ENCODE data around the gene HLA-G. TPM values are rescaled to one million over a fixed set of nuclear protein-coding genes. Genes with fewer than 3 reads are reported as not detected.
"Not testable (repeated sequence)": the region's sequence is repeated elsewhere in the genome, so short reads cannot be mapped to it uniquely, and the experiment has no call there.

The HLA-G gene
- total RNA-seq (2014; rRNA removed; shearing (Covaris generic)): not detected in 2 replicates
- 1.5 and 1.7 TPM in 2 replicates for polyA plus RNA-seq (2016; fragmentation: Nextera tagmentation; extraction: Ambion mirVana)

DNA sequence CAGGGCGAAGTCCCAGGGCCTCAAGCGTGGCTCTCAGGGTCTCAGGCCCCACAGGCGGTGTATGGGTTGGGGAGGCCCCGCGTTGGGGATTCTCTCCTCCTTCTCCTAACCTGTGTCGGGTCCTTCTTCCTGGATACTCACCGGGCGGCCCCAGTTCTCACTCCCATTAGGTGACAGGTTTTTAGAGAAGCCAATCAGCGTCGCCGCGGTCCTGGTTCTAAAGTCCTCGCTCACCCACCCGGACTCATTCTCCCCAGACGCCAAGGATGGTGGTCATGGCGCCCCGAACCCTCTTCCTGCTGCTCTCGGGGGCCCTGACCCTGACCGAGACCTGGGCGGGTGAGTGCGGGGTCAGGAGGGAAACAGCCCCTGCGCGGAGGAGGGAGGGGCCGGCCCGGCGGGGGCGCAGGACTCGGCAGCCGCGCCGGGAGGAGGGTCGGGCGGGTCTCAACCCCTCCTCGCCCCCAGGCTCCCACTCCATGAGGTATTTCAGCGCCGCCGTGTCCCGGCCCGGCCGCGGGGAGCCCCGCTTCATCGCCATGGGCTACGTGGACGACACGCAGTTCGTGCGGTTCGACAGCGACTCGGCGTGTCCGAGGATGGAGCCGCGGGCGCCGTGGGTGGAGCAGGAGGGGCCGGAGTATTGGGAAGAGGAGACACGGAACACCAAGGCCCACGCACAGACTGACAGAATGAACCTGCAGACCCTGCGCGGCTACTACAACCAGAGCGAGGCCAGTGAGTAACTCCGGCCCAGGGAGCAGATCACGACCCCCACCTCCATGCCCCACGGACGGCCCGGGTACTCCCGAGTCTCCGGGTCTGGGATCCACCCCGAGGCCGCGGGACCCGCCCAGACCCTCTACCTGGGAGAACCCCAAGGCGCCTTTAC, at the start of gene HLA-G:
Gene HLA-G (plus strand): TSS at position 247 of the 892 bp plus-strand sequence. CDS start 20 bp downstream, at position 267.
- no peak for TF ChIP-seq EZH2phosphoT487 (IDR thresholded peaks at IDR 0.05; ENCODE audit: insufficient read depth, low read depth)
- TF ChIP-seq EZH2 (IDR thresholded peaks at IDR 0.05; ENCODE audit: insufficient read depth, poor library complexity, severe bottlenecking): no peak
- Histone ChIP-seq H3K36me3 (ENCODE audit: low read depth) (no peaks in the 10 kb centered on the region), H3K4me3 (no peak within 1 kb of the TSS), H3F3A (ENCODE audit: insufficient read depth) (no peaks in the 10 kb centered on the region), H2AFZ (no peak within 1 kb of the TSS), H4K20me1 (ENCODE audit: insufficient read depth) (no peaks in the 10 kb centered on the region), H3K27ac (no peak within 1 kb of the TSS), H3K9me3 (ENCODE audit: low read depth) (no peaks in the 10 kb centered on the region), H3K27me3 (replicated peaks; ENCODE audit: insufficient read depth) (peaks cover 34% of the 10 kb centered on the region), H3K9me2 (ENCODE audit: insufficient read depth) (no peaks in the 10 kb centered on the region), H3K4me1 (ENCODE audit: insufficient read depth) (no peaks in the 10 kb centered on the region), H3K79me2 (ENCODE audit: insufficient read depth) (no peaks in the 10 kb centered on the region), H3K4me2 (ENCODE audit: unreplicated experiment) (no peak within 1 kb of the TSS), H3K9ac (no peak within 1 kb of the TSS)
- WGBS, 2 experiments (ENCODE audit: low coverage in 1 of 2, low lambda C conversion rate in 2 of 2, missing lambda C conversion rate in 2 of 2): 19 to 23% methylated on average over 50 to 74 of the region's 75 CpGs
- in situ Hi-C loops (cut with MboI): no loop called here
- no peak for DNase-seq

DNA sequence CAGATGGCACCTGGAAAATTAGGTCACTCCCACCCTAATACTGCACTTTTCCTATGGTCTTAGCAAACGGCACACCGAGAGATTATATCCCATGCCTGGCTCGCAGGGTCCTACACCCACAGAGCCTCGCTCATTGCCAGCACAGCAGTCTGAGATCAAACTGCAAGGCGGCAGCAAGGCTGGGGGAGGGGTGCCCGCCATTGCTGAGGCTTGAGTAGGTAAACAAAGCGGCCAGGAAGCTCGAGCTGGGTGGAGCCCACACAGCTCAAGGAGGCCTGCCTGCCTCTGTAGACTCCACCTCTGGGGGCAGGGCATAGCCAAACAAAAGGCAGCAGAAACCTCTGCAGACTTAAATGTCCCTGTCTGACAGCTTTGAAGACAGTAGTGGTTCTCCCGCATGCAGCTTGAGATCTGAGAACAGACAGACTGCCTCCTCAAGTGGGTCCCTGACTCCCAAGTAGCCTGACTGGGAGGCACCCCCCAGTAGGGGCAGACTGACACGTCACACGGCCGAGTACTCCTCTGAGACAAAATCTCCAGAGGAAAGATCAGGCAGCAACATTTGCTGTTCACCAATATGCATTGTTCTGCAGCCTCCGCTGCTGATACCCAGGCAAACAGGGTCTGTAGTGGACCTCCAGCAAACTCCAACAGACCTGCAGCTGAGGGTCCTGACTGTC, 47.5 kb upstream of the HLA-G start:
- H3K36me3 ChIP-seq (ENCODE audit: low read depth); H3K79me2 ChIP-seq (ENCODE audit: insufficient read depth); H4K20me1 ChIP-seq (ENCODE audit: insufficient read depth); H3F3A ChIP-seq (ENCODE audit: insufficient read depth); H3K4me2 ChIP-seq (ENCODE audit: unreplicated experiment); H3K9me3 ChIP-seq (ENCODE audit: low read depth); in situ Hi-C loops (cut with MboI); H3K4me1 ChIP-seq (ENCODE audit: insufficient read depth); H3K9ac ChIP-seq; DNase-seq; H2AFZ ChIP-seq; H3K9me2 ChIP-seq (ENCODE audit: insufficient read depth); H3K27ac ChIP-seq; H3K4me3 ChIP-seq: not testable (repeated sequence)
- WGBS, 2 experiments (ENCODE audit: low coverage in 1 of 2, low lambda C conversion rate in 2 of 2, missing lambda C conversion rate in 2 of 2): 37 to 50% methylated on average over 9 to 13 of the region's 13 CpGs
- peaks cover 11% of the 10 kb centered on the region for H3K27me3 ChIP-seq (replicated peaks; ENCODE audit: insufficient read depth)

DNA sequence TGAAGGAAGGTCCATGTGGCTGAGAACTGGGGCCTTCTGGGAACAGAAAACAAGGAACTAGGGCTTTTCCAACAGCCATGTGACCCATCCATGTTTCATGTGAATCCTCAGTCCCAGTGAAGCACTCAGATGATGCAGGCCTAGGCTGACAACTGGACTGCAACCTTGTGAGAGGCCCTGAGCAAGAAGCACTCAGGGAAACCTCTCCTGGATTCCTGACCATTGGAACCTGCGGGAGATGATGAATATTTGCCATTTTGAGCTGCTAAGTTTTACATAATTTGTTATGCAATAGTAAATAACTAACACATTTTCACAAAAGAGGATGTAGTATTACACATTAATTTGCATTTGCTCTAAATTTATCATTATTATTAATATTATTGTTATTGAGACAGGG, 38.4 kb upstream of the HLA-G start:
- Histone ChIP-seq H3K4me3 (no peak overlapping the region), H3K79me2 (ENCODE audit: insufficient read depth) (no peaks in the 10 kb centered on the region), H4K20me1 (ENCODE audit: insufficient read depth) (no peaks in the 10 kb centered on the region), H3K9ac (no peak overlapping the region), H3K36me3 (ENCODE audit: low read depth) (no peaks in the 10 kb centered on the region), H3K9me2 (ENCODE audit: insufficient read depth) (no peaks in the 10 kb centered on the region), H3K27ac (no peak overlapping the region), H3K27me3 (replicated peaks; ENCODE audit: insufficient read depth) (peaks cover 9% of the 10 kb centered on the region; the same call in 1 of the 2 replicates), H2AFZ (no peak overlapping the region), H3F3A (ENCODE audit: insufficient read depth) (no peaks in the 10 kb centered on the region), H3K9me3 (ENCODE audit: low read depth) (no peaks in the 10 kb centered on the region), H3K4me2 (ENCODE audit: unreplicated experiment) (no peak overlapping the region), H3K4me1 (ENCODE audit: insufficient read depth) (no peaks in the 10 kb centered on the region)
- no peak for TF ChIP-seq EZH2 (IDR thresholded peaks at IDR 0.05; ENCODE audit: insufficient read depth, poor library complexity, severe bottlenecking)
- no peak for TF ChIP-seq EZH2phosphoT487 (IDR thresholded peaks at IDR 0.05; ENCODE audit: insufficient read depth, low read depth)
- in situ Hi-C loops (cut with MboI): no loop called here
- WGBS, 2 experiments (ENCODE audit: low coverage in 1 of 2, low lambda C conversion rate in 2 of 2, missing lambda C conversion rate in 2 of 2): 63 to 67% methylated on average over 1 of the region's 1 CpG
- DNase-seq: no peak

DNA sequence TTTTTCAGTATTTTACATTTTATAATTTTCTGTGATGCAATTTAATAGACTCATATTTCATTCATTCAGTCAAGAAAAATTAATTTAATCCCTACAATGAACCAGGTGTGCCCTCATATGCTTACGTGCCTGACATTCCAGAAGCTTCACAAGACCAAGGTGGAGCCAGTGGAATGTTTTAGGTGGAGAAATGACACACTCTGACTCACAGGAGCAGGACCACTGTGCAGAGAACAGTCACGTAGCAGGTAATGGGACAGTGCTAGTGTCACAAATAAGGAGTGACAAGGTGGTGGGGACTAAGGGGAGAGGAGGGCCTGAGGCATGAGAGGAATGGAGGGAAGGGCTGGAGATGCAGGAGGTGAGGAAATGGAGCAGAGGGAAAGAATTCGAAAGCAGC, 37.0 kb upstream of the HLA-G start:
- Histone ChIP-seq H3K4me3 (no peak overlapping the region), H3K79me2 (ENCODE audit: insufficient read depth) (no peaks in the 10 kb centered on the region), H3K27me3 (replicated peaks; ENCODE audit: insufficient read depth) (peaks cover 17% of the 10 kb centered on the region; the same call in 1 of the 2 replicates), H3K36me3 (ENCODE audit: low read depth) (no peaks in the 10 kb centered on the region), H3K4me1 (ENCODE audit: insufficient read depth) (no peaks in the 10 kb centered on the region), H3K27ac (no peak overlapping the region), H3F3A (ENCODE audit: insufficient read depth) (no peaks in the 10 kb centered on the region), H2AFZ (no peak overlapping the region), H4K20me1 (ENCODE audit: insufficient read depth) (no peaks in the 10 kb centered on the region), H3K9ac (no peak overlapping the region), H3K4me2 (ENCODE audit: unreplicated experiment) (no peak overlapping the region), H3K9me3 (ENCODE audit: low read depth) (no peaks in the 10 kb centered on the region), H3K9me2 (ENCODE audit: insufficient read depth) (no peaks in the 10 kb centered on the region)
- DNase-seq: no peak
- in situ Hi-C loops (cut with MboI): no loop called here
- 70 to 72% methylated on average over 3 of the region's 3 CpGs for WGBS, 2 experiments (ENCODE audit: low coverage in 1 of 2, low lambda C conversion rate in 2 of 2, missing lambda C conversion rate in 2 of 2)
- TF ChIP-seq EZH2phosphoT487 (IDR thresholded peaks at IDR 0.05; ENCODE audit: insufficient read depth, low read depth) (no peak), EZH2 (IDR thresholded peaks at IDR 0.05; ENCODE audit: insufficient read depth, poor library complexity, severe bottlenecking) (no peak)
